Gastrocnemius medialis (tissue), 4 donors: Measurements from ENCODE around the gene COL4A1. TPM values are rescaled to one million over a fixed set of nuclear protein-coding genes. Genes with fewer than 3 reads are reported as not detected.

ENCODE experiments used
- ATAC-seq, 2 donors: fragments of 150-250 bp; one replicate each; pipeline ENCODE4 v1.9.1; 2016
- DNase-seq, 2 donors: peaks; one replicate each; pipeline ENCODE4 v3.0.0-alpha.2; 2019
- H3K27ac ChIP-seq, 4 donors: fragments of 200-600 bp; sonication (generic); 1 replicate in 1 of 4; 2 replicates in 3 of 4; pipeline ENCODE4 v1.5.1; 2016 to 2018; ENCODE audit warnings: mild to moderate bottlenecking in 2 of 4, moderate library complexity in 1 of 4
- H3K27me3 ChIP-seq, 3 donors: fragments of 200-600 bp; sonication (generic) in 2 of 3; 1 replicate in 1 of 3; 2 replicates in 2 of 3; pipeline versions ENCODE4 v1.5.1 to v1.6.0; 2016 to 2019; ENCODE audit warnings: mild to moderate bottlenecking in 1 of 3, moderate library complexity in 1 of 3
- H3K36me3 ChIP-seq, 2 donors: fragments of 200-600 bp; sonication (generic) in 1 of 2; one replicate each; pipeline ENCODE4 v1.5.1; 2017 to 2018
- H3K4me1 ChIP-seq, 2 donors: fragments of 200-600 bp; sonication (generic) in 1 of 2; one replicate each; pipeline ENCODE4 v1.5.1; 2016 to 2017; ENCODE audit warnings: mild to moderate bottlenecking in 2 of 2
- H3K4me3 ChIP-seq, 4 donors: fragments of 200-600 bp; sonication (generic) in 3 of 4; 1 replicate in 1 of 4; 2 replicates in 3 of 4; pipeline ENCODE4 v1.5.1; 2016 to 2019; ENCODE audit warnings: mild to moderate bottlenecking in 2 of 4
- H3K9me3 ChIP-seq, 3 donors: fragments of 200-600 bp; sonication (generic) in 2 of 3; 1 replicate in 1 of 3; 2 replicates in 2 of 3; pipeline ENCODE4 v1.5.1; 2016 to 2019
- CTCF ChIP-seq, 5 experiments: fragments of 450-650 bp in 3 of 5; fragments of 200-600 bp in 2 of 5; sonication (generic) in 2 of 5; IDR thresholded peaks in 4 of 5; conservative IDR thresholded peaks in 1 of 5; 1 replicate in 4 of 5; 2 replicates in 1 of 5; pipeline ENCODE4 v1.5.1; 2016 to 2019; ENCODE audit warnings: antibody characterized with exemption in 5 of 5, mild to moderate bottlenecking in 3 of 5, moderate library complexity in 3 of 5
- POLR2A ChIP-seq, 2 donors: fragments of 450-650 bp; IDR thresholded peaks; one replicate each; pipeline ENCODE4 v1.6.1; 2017; ENCODE audit warnings: antibody characterized with exemption in 2 of 2, mild to moderate bottlenecking in 2 of 2, moderate library complexity in 2 of 2
- in situ Hi-C, 4 donors: fragments of 200-750 bp; cut with MboI; loops; one replicate each; pipeline versions ENCODE4 v1.15.0 to v1.8.0; 2017; ENCODE audit warnings: low sequenced_read_pairs in 4 of 4
- intact Hi-C: fragments of 100-400 bp; cut with DNase I; formaldehyde crosslinking; loops from one replicate; pipeline ENCODE4 v1.15.1; 2023; ENCODE audit warnings: low total_unique reads
- total RNA-seq, 4 donors: library from RNA; depleted of rRNA; stranded (reverse); fragments of >200 nt; gene quantifications; one replicate each; pipeline versions ENCODE4 v1.1.0 to v1.2.3, GENCODE V29; 2016

Gene COL4A1
- total RNA-seq, 4 donors from 2014 or later: 60.5 to 127 (median 120) TPM

DNA sequence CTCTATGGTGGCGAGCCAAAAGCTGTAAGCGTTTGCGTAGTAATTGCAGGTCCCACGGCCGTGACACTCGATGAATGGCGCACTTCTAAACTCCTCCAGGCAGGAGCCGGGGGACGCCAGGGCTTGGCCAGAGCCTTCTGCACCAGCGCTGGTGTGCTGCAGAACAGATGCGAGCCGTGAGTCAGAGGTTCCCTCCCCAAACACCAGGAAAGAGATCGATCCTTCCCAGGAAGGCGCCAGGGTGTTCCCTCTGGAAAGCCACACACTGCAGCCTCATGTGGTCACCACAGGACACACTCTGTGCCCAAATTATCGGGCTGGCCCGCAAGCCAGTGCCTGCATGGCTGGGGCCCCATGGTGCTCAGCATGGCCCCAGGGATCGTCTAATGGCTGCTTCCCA lies 154.6 kb downstream of the COL4A1 start:
- in situ Hi-C loops: no loop called here
- DNase-seq (no peak), ATAC-seq (no peak)
- Histone ChIP-seq H3K4me1 (no peaks in the 10 kb centered on the region), H3K27me3 (no peaks in the 10 kb centered on the region), H3K36me3 (peaks cover 0 to 41% of the 10 kb centered on the region in 2 donors), H3K27ac (no peak overlapping the region), H3K4me3 (no peak overlapping the region), H3K9me3 (no peaks in the 10 kb centered on the region)
- no peak for TF ChIP-seq CTCF (IDR thresholded peaks at IDR 0.05 in 4 of 5, conservative IDR thresholded peaks at IDR 0.05 in 1 of 5)
- TF ChIP-seq POLR2A (IDR thresholded peaks at IDR 0.05): no peak
- intact Hi-C loops: no loop called here

- Histone ChIP-seq H3K27me3 (no peaks in the 10 kb centered on the region), H3K4me1 (no peaks in the 10 kb centered on the region), H3K4me3 (no peak overlapping the region), H3K27ac (no peak overlapping the region), H3K9me3 (no peaks in the 10 kb centered on the region), H3K36me3 (peaks cover 0 to 32% of the 10 kb centered on the region in 2 donors)
- in situ Hi-C loops (no loop called here), intact Hi-C loops (no loop called here)
- DNase-seq (no peak), ATAC-seq (no peak)
- TF ChIP-seq CTCF (IDR thresholded peaks at IDR 0.05 in 4 of 5, conservative IDR thresholded peaks at IDR 0.05 in 1 of 5) (no peak), POLR2A (IDR thresholded peaks at IDR 0.05) (no peak)
Measured at GRCh38 chr13:110151462-110151861, 155.5 kb downstream of the COL4A1 start.

- no peak for ATAC-seq
- no peak overlapping the region for H3K27ac ChIP-seq
- no peaks in the 10 kb centered on the region for H3K9me3 ChIP-seq
- H3K27me3 ChIP-seq: no peaks in the 10 kb centered on the region
- H3K4me3 ChIP-seq: no peak overlapping the region
- DNase-seq: no peak
- in situ Hi-C loops (no loop called here), intact Hi-C loops (no loop called here)
- TF ChIP-seq POLR2A (IDR thresholded peaks at IDR 0.05) (no peak), CTCF (IDR thresholded peaks at IDR 0.05 in 4 of 5, conservative IDR thresholded peaks at IDR 0.05 in 1 of 5) (no peak)
- H3K4me1 ChIP-seq: no peaks in the 10 kb centered on the region
- H3K36me3 ChIP-seq: peaks cover 0 to 32% of the 10 kb centered on the region in 2 donors
Measured at GRCh38 chr13:110150384-110151101, 156.4 kb downstream of the COL4A1 start.

DNA sequence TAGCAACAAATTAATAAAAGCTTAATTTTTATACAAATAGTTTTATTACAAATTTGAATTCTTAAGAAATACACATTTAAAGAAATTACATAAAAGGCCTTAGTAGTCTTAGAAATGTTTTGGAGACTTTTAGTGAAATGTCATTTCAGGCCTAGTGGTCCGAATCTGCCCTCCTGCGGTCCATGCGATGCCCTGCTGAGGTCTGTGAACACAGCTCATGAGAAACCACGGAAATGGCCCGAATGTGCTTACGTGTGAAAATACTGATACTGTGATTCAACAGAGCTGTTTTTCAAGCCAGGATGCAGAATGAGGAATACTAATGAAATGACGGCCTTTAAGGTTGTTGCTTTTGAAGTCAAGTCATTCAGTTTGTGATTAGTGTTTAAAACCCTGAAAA lies 157.9 kb downstream of the COL4A1 start:
- no peak for DNase-seq
- Histone ChIP-seq H3K27ac (no peak overlapping the region), H3K4me3 (no peak overlapping the region), H3K27me3 (no peaks in the 10 kb centered on the region), H3K36me3 (peaks cover 0 to 21% of the 10 kb centered on the region in 2 donors), H3K4me1 (no peaks in the 10 kb centered on the region), H3K9me3 (no peaks in the 10 kb centered on the region)
- intact Hi-C loops: no loop called here
- in situ Hi-C loops: no loop called here
- no peak for TF ChIP-seq CTCF (IDR thresholded peaks at IDR 0.05 in 4 of 5, conservative IDR thresholded peaks at IDR 0.05 in 1 of 5)
- TF ChIP-seq POLR2A (IDR thresholded peaks at IDR 0.05): no peak
- ATAC-seq: no peak

DNA sequence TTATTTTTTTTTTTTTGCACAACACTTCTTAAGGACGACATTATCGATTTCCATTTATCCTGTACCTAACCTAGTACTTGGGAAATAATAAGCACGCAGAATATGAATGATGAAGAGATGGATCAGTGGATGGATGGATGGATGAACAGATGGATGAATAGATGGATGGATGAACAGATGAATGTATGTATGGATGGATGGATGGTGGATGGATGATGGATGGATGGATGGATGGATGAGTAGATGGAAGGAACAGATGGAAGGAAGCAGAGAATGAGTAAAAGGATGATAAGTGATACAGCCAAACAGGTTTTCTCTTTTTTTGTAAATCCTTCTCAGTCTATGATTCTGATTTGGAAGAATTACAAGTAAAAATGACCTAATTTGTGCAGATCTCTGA lies 166.9 kb downstream of the COL4A1 start:
- Histone ChIP-seq H3K4me1 (peaks cover 26 to 28% of the 10 kb centered on the region in 2 donors), H3K36me3 (no peaks in the 10 kb centered on the region), H3K4me3 (no peak overlapping the region), H3K27me3 (no peaks in the 10 kb centered on the region), H3K27ac (no peak overlapping the region), H3K9me3 (no peaks in the 10 kb centered on the region)
- in situ Hi-C loops (no loop called here), intact Hi-C loops (no loop called here)
- DNase-seq: no peak
- no peak for TF ChIP-seq CTCF (IDR thresholded peaks at IDR 0.05 in 4 of 5, conservative IDR thresholded peaks at IDR 0.05 in 1 of 5)
- TF ChIP-seq POLR2A (IDR thresholded peaks at IDR 0.05): no peak
- no peak for ATAC-seq
